SIG-M5 treated with dmso at 0.1 percent for 504 hours (cell line): Measurements from ENCODE around the gene SLC9C1.

Source experiments
- DNase-seq: peaks from one replicate; lab custom pipeline; 2025; ENCODE audit not compliant: unreplicated experiment; lab: John Stamatoyannopoulos, UW

The SLC9C1 gene

GRCh38 chr3:112307557-112307956 is 13.5 kb upstream of the SLC9C1 start:
- no peak for DNase-seq

GRCh38 chr3:112306825-112307224 is 12.8 kb upstream of the SLC9C1 start:
- no peak for DNase-seq

GRCh38 chr3:112304611-112305010 is 10.6 kb upstream of the SLC9C1 start:
- no peak for DNase-seq

- peak; percentile 10 for DNase-seq
These were observed 9.8 kb upstream of the SLC9C1 start for GRCh38 chr3:112303764-112304325.

GRCh38 chr3:112302881-112303763 is 9.1 kb upstream of the SLC9C1 start:
- DNase-seq, result no peak

- DNase-seq, result no peak
These were observed 8.3 kb upstream of the SLC9C1 start for GRCh38 chr3:112302150-112302830.

- no peak for DNase-seq
These were observed 4.8 kb upstream of the SLC9C1 start for GRCh38 chr3:112298781-112299180.

GRCh38 chr3:112297714-112298113 is 3.7 kb upstream of the SLC9C1 start:
- DNase-seq, result no peak

- DNase-seq, result no peak
These were observed 5.0 kb downstream of the SLC9C1 start for GRCh38 chr3:112289011-112289410.

- DNase-seq, result no peak
These were observed 13.8 kb downstream of the SLC9C1 start for GRCh38 chr3:112280266-112280665.

GRCh38 chr3:112273536-112273935 is 20.5 kb downstream of the SLC9C1 start:
- no peak for DNase-seq

GRCh38 chr3:112261742-112262141 is 32.3 kb downstream of the SLC9C1 start:
- peak; percentile 38 for DNase-seq

GRCh38 chr3:112260563-112260962 is 33.5 kb downstream of the SLC9C1 start:
- DNase-seq, result no peak

- no peak for DNase-seq
These were observed 40.6 kb downstream of the SLC9C1 start for GRCh38 chr3:112253301-112253971.

GRCh38 chr3:112247900-112248299 is 46.1 kb downstream of the SLC9C1 start:
- no peak for DNase-seq

- no peak for DNase-seq
These were observed 46.7 kb downstream of the SLC9C1 start for GRCh38 chr3:112247350-112247749.

- DNase-seq, result no peak
These were observed 60.9 kb downstream of the SLC9C1 start for GRCh38 chr3:112233083-112233482.

GRCh38 chr3:112231727-112232126 is 62.3 kb downstream of the SLC9C1 start:
- DNase-seq, result no peak

GRCh38 chr3:112230033-112230432 is 64.0 kb downstream of the SLC9C1 start:
- DNase-seq, result no peak

- no peak for DNase-seq
These were observed 65.2 kb downstream of the SLC9C1 start for GRCh38 chr3:112228786-112229185.

- no peak for DNase-seq
These were observed 93.7 kb downstream of the SLC9C1 start for GRCh38 chr3:112200317-112200666.
